Measurements from ENCODE around the gene RAMACL.

- TF ChIP-seq USF2 (IDR thresholded peaks at IDR 0.05; ENCODE audit: low read depth, low read length) (no peak), POLR2A (IDR thresholded peaks at IDR 0.05; ENCODE audit: low read depth, low read length) (no peak), CTCF (conservative IDR thresholded peaks at IDR 0.05; ENCODE audit: low read depth, low read length) (no peak), MXI1 (IDR thresholded peaks at IDR 0.05; ENCODE audit: borderline replicate concordance, low read depth, low read length) (peak; percentile 90), CEBPB (IDR thresholded peaks at IDR 0.05; ENCODE audit: low read depth, low read length) (no peak), MAFK (IDR thresholded peaks at IDR 0.05; ENCODE audit: low read depth, low read length) (no peak), MAZ (IDR thresholded peaks at IDR 0.05; ENCODE audit: borderline replicate concordance, low read depth, low read length) (no peak), BHLHE40 (IDR thresholded peaks at IDR 0.05; ENCODE audit: low read depth, low read length) (peak; percentile 77), RAD21 (IDR thresholded peaks at IDR 0.05; ENCODE audit: low read length) (no peak), SMC3 (IDR thresholded peaks at IDR 0.05; ENCODE audit: low read depth, low read length) (no peak), RCOR1 (IDR thresholded peaks at IDR 0.05; ENCODE audit: insufficient replicate concordance, low read length) (no peak), CHD1 (IDR thresholded peaks at IDR 0.05; ENCODE audit: low read depth, low read length) (no peak), RFX5 (IDR thresholded peaks at IDR 0.05; ENCODE audit: low read depth, low read length) (no peak)
Measured at GRCh38 chr6:166625356-166625755, 38.9 kb upstream of the RAMACL start.

All from IMR-90 (cell line).